Measurements from ENCODE around the gene CA14.

- TF ChIP-seq CTCF (conservative IDR thresholded peaks at IDR 0.05; ENCODE audit: low read depth, low read length) (no peak), RFX5 (IDR thresholded peaks at IDR 0.05; ENCODE audit: low read depth, low read length) (no peak), MAZ (IDR thresholded peaks at IDR 0.05; ENCODE audit: borderline replicate concordance, low read depth, low read length) (no peak), POLR2A (IDR thresholded peaks at IDR 0.05; ENCODE audit: low read depth, low read length) (no peak), MXI1 (IDR thresholded peaks at IDR 0.05; ENCODE audit: borderline replicate concordance, low read depth, low read length) (no peak), RAD21 (IDR thresholded peaks at IDR 0.05; ENCODE audit: low read length) (no peak), CHD1 (IDR thresholded peaks at IDR 0.05; ENCODE audit: low read depth, low read length) (no peak), SMC3 (IDR thresholded peaks at IDR 0.05; ENCODE audit: low read depth, low read length) (no peak), FOS (IDR thresholded peaks at IDR 0.05; ENCODE audit: low read depth, low read length) (no peak), MAFK (IDR thresholded peaks at IDR 0.05; ENCODE audit: low read depth, low read length) (no peak), CEBPB (IDR thresholded peaks at IDR 0.05; ENCODE audit: low read depth, low read length) (no peak)
These were observed 14.6 kb upstream of the CA14 start for GRCh38 chr1:150243003-150243402.
